ENCODE data around the gene RPL21. TPM values are rescaled to one million over a fixed set of nuclear protein-coding genes. Genes with fewer than 3 reads are reported as not detected.
"Not testable (repeated sequence)": the region's sequence is repeated elsewhere in the genome, so short reads cannot be mapped to it uniquely, and the experiment has no call there.

RPL21 gene
- total RNA-seq, 2 donors from 2014 or later, result 500 to 811 TPM

DNA sequence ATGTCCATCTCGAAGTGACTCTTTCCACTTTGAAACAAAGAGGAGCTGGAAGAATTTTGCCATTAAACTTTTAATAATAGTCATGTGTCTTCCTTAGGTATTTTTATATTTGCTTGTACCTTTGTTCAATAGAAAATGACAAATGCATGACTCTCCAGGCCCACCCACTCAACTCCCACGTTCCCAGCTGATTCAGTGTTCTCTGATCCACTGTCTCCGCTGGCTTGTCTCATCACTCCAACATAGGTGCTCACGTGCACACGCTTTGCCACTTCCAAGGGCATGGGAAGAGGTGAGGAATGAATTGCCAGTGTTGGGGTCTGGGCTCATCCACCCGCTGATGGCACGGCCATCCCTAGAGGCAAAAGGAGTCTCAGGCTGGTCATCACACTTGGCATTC, 43.7 kb downstream of the RPL21 start:
- no peaks in the 10 kb centered on the region for H3K36me3 ChIP-seq (replicated peaks in 1 of 2; ENCODE audit: insufficient read depth in 1 of 2, low read depth in 2 of 2)
- no peaks in the 10 kb centered on the region for H3K27me3 ChIP-seq
- no peak overlapping the region for H3K4me3 ChIP-seq
- H3K9me3 ChIP-seq, result no peaks in the 10 kb centered on the region
- TF ChIP-seq, protein P1, sequence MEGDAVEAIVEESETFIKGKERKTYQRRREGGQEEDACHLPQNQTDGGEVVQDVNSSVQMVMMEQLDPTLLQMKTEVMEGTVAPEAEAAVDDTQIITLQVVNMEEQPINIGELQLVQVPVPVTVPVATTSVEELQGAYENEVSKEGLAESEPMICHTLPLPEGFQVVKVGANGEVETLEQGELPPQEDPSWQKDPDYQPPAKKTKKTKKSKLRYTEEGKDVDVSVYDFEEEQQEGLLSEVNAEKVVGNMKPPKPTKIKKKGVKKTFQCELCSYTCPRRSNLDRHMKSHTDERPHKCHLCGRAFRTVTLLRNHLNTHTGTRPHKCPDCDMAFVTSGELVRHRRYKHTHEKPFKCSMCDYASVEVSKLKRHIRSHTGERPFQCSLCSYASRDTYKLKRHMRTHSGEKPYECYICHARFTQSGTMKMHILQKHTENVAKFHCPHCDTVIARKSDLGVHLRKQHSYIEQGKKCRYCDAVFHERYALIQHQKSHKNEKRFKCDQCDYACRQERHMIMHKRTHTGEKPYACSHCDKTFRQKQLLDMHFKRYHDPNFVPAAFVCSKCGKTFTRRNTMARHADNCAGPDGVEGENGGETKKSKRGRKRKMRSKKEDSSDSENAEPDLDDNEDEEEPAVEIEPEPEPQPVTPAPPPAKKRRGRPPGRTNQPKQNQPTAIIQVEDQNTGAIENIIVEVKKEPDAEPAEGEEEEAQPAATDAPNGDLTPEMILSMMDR (IDR thresholded peaks at IDR 0.05), result no peak
- no peak for TF ChIP-seq POLR2A (IDR thresholded peaks at IDR 0.05)
- no peak overlapping the region for H3K27ac ChIP-seq
- intact Hi-C loops (cut with DNase I), result no loop called here
- ATAC-seq (no peak), DNase-seq (no peak)
- no peaks in the 10 kb centered on the region for H3K4me1 ChIP-seq
- WGBS, 2 donors, result 65 to 69% methylated on average over 7 of the region's 7 CpGs

DNA sequence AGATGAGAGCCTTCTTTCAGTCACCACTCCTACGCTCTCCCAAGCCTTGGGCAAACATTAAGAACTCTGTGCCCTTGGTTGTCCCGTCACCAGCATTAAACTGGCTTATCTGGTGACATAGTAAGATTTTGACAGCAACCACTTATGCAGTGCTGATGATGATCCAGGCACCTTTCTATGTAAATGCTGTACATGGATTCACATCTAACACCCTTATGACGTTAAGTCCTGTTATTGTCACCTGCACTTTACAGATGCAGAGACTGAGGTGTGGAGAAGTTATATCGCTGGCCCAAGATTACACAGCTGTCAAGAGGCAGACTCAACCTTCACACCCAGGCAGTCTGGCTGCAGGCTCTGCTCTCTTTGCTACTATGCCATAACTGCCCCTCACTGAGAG, 44.3 kb downstream of the RPL21 start:
- no peaks in the 10 kb centered on the region for H3K9me3 ChIP-seq
- DNase-seq, result no peak
- no peak overlapping the region for H3K27ac ChIP-seq
- no peaks in the 10 kb centered on the region for H3K4me1 ChIP-seq
- ATAC-seq, result no peak
- intact Hi-C loops (cut with DNase I), result no loop called here
- H3K27me3 ChIP-seq, result no peaks in the 10 kb centered on the region
- TF ChIP-seq POLR2A (IDR thresholded peaks at IDR 0.05), result no peak
- TF ChIP-seq, protein P1 (IDR thresholded peaks at IDR 0.05), result no peak
- no peaks in the 10 kb centered on the region for H3K36me3 ChIP-seq (replicated peaks in 1 of 2; ENCODE audit: insufficient read depth in 1 of 2, low read depth in 2 of 2)
- 59 to 64% methylated on average over 4 of the region's 4 CpGs for WGBS, 2 donors
- H3K4me3 ChIP-seq, result no peak overlapping the region

DNA sequence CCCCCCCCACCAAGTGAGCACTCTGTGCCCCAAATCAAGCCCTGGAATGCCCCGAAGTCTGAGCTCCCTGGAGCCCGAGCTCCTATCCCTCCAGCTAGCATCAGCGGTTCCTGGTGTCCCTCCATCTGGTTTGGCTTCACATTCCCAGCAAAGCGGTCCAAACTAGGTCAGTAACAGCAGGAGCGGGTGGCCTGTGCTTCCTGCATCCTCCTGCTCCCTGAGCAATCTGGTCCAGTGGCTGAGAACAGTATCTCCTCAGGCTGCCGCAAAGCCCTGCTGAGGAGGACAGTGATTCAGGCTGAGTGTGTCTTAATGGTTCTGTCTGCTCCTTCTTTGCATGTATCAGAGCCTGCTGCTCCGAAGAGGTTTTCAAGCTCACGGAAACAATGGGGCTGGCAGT, 45.1 kb downstream of the RPL21 start:
- H3K36me3 ChIP-seq (replicated peaks in 1 of 2; ENCODE audit: insufficient read depth in 1 of 2, low read depth in 2 of 2), result no peaks in the 10 kb centered on the region
- H3K4me1 ChIP-seq, result no peaks in the 10 kb centered on the region
- H3K9me3 ChIP-seq, result no peaks in the 10 kb centered on the region
- no peak for TF ChIP-seq POLR2A (IDR thresholded peaks at IDR 0.05)
- TF ChIP-seq, protein P1 (IDR thresholded peaks at IDR 0.05), result no peak
- intact Hi-C loops (cut with DNase I), result no loop called here
- ATAC-seq, result no peak
- H3K27ac ChIP-seq, result no peak overlapping the region
- H3K27me3 ChIP-seq, result no peaks in the 10 kb centered on the region
- WGBS, 2 donors, result 71 to 87% methylated on average over 4 to 8 of the region's 8 CpGs
- no peak for DNase-seq
- no peak overlapping the region for H3K4me3 ChIP-seq

DNA sequence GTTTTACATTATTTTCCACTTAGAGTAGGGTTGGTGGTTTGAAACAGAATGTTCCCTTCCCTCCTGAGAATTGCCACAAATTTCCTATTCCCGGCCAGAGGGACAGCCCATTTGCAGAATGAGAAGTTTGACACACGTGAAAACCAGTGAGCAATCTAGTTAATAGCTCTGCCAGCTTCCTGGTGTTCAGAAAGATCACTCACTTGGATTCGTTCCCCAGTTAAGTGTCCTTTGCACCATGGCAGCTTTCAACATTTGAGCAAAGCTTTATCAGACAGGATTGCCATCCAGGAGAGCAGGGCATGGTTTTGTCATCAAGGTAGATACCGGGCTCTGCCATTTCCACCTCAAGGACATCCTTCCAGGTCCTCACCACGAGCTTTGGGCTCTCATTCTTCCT, 47.5 kb downstream of the RPL21 start:
- no peak overlapping the region for H3K4me3 ChIP-seq
- H3K36me3 ChIP-seq (replicated peaks in 1 of 2; ENCODE audit: insufficient read depth in 1 of 2, low read depth in 2 of 2), result no peaks in the 10 kb centered on the region
- TF ChIP-seq, protein P1 (IDR thresholded peaks at IDR 0.05), result no peak
- TF ChIP-seq POLR2A (IDR thresholded peaks at IDR 0.05), result no peak
- 33 to 41% methylated on average over 5 of the region's 5 CpGs for WGBS, 2 donors
- no peak for ATAC-seq
- no peak for DNase-seq
- no peaks in the 10 kb centered on the region for H3K9me3 ChIP-seq
- intact Hi-C loops (cut with DNase I), result no loop called here
- no peaks in the 10 kb centered on the region for H3K27me3 ChIP-seq
- H3K27ac ChIP-seq, result no peak overlapping the region
- no peaks in the 10 kb centered on the region for H3K4me1 ChIP-seq

DNA sequence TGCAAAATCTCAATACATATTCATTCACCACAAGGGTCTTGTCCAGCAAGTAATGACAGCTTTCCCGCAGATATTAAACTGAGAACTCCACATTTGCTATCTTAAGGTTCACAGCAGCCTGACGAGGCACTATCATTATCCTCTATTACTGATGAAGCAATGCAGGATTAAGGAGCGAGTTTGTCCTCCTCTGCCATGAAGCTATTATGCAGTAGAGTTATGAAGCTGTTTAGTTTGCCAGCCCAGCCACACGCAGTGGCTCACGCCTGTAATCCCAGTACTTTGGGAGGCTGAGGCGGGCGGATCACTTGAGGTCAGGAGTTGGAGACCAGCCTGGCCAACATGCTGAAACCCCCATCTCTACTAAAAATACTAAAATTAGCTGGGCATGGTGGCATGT, 49.0 kb downstream of the RPL21 start:
- H3K9me3 ChIP-seq; DNase-seq; H3K4me1 ChIP-seq; H3K36me3 ChIP-seq (replicated peaks in 1 of 2; ENCODE audit: insufficient read depth in 1 of 2, low read depth in 2 of 2); ATAC-seq; H3K4me3 ChIP-seq; intact Hi-C loops (cut with DNase I); H3K27ac ChIP-seq; H3K27me3 ChIP-seq: not testable (repeated sequence)
- WGBS, 2 donors, result 79 to 87% methylated on average over 5 to 7 of the region's 7 CpGs

Measured in body of pancreas (tissue), 4 donors.